Smooth muscle cell (in vitro differentiated cells): ENCODE measurements around the gene CCDC86. TPM values are rescaled to one million over a fixed set of nuclear protein-coding genes. Genes with fewer than 3 reads are reported as not detected.
A peak's percentile ranks its signal among the peaks of the same experiment; 100 is the strongest.

Experiments
- DNase-seq: peaks from one replicate; lab custom pipeline; 2025; ENCODE audit not compliant: unreplicated experiment; lab: John Stamatoyannopoulos, UW
- H2AFZ ChIP-seq: fragments of 200-600 bp; sonication (generic); 2 replicates; pipeline ENCODE4 v1.6.0; 2016; ENCODE audit warnings: antibody characterized with exemption, low read depth, mild to moderate bottlenecking
- H3F3A ChIP-seq: fragments of 200-600 bp; sonication (generic); 2 replicates; pipeline ENCODE4 v1.6.0; 2017; ENCODE audit warnings: antibody characterized with exemption, low read depth
- H3K27ac ChIP-seq: fragments of 200-600 bp; sonication (generic); 2 replicates; pipeline ENCODE4 v1.5.1; 2016; ENCODE audit warnings: low read depth, mild to moderate bottlenecking
- H3K27me3 ChIP-seq: fragments of 200-600 bp; sonication (generic); 2 replicates; pipeline ENCODE4 v1.6.1; 2016; ENCODE audit warnings: low read depth, mild to moderate bottlenecking
- H3K36me3 ChIP-seq: fragments of 200-600 bp; sonication (generic); 2 replicates; pipeline ENCODE4 v1.5.1; 2016; ENCODE audit warnings: low read depth
- H3K4me1 ChIP-seq: fragments of 200-600 bp; sonication (generic); 2 replicates; pipeline ENCODE4 v1.5.1; 2016; ENCODE audit warnings: low read depth
- H3K4me2 ChIP-seq: fragments of 200-600 bp; sonication (generic); 2 replicates; pipeline ENCODE4 v1.6.0; 2016; ENCODE audit warnings: mild to moderate bottlenecking
- H3K4me3 ChIP-seq: fragments of 200-600 bp; sonication (generic); 2 replicates; pipeline ENCODE4 v1.5.1; 2016; ENCODE audit warnings: mild to moderate bottlenecking
- H3K79me2 ChIP-seq: fragments of 200-600 bp; sonication (generic); 2 replicates; pipeline ENCODE4 v1.6.0; 2016; ENCODE audit warnings: low read depth, mild to moderate bottlenecking
- H3K9ac ChIP-seq: fragments of 200-600 bp; sonication (generic); 2 replicates; pipeline ENCODE4 v1.6.0; 2016; ENCODE audit warnings: low read depth
- H3K9me3 ChIP-seq: fragments of 200-600 bp; sonication (generic); replicated peaks from 2 replicates; pipeline ENCODE4 v1.5.1; 2016; ENCODE audit warnings: low read depth
- H4K20me1 ChIP-seq: fragments of 200-600 bp; sonication (generic); 2 replicates; pipeline ENCODE4 v1.6.0; 2016; ENCODE audit warnings: low read depth
- CTCF ChIP-seq: fragments of 200-600 bp; sonication (generic); IDR thresholded peaks from 2 replicates; pipeline ENCODE4 v1.5.1; 2017; ENCODE audit warnings: borderline replicate concordance, mild to moderate bottlenecking, antibody characterized with exemption; ENCODE audit not compliant: insufficient read depth, poor library complexity, severe bottlenecking
- WGBS: methylation state at CpG from one replicate; pipeline ENCODE4 v1.1.7; 2016; ENCODE audit warnings: low lambda C conversion rate; 5-methylcytosine and 5-hydroxymethylcytosine counted together
- polyA plus RNA-seq: library from polyadenylated mRNA; unstranded; fragments of >200 nt; fragmentation: Nextera tagmentation; extraction: Ambion mirVana; gene quantifications from 2 replicates; pipeline ENCODE4 v1.2.1, GENCODE V29; 2016
- total RNA-seq: library from RNA; depleted of rRNA; stranded (reverse); fragments of >200 nt; gene quantifications from 2 replicates; pipeline ENCODE4 v1.2.3, GENCODE V29; 2014

CCDC86 gene
- total and polyA plus RNA-seq, 2 experiments from 2014 or later = 7.5 to 24.2 TPM

- Histone ChIP-seq H3K79me2 (no peaks in the 10 kb centered on the region), H3K9me3 (no peaks in the 10 kb centered on the region), H2AFZ (no peak overlapping the region), H3K4me3 (no peak overlapping the region), H3K9ac (no peak overlapping the region), H4K20me1 (no peaks in the 10 kb centered on the region), H3K4me1 (no peaks in the 10 kb centered on the region), H3K27me3 (peaks cover 5% of the 10 kb centered on the region), H3K36me3 (no peaks in the 10 kb centered on the region), H3K27ac (no peak overlapping the region), H3F3A (no peaks in the 10 kb centered on the region), H3K4me2 (no peak overlapping the region)
- DNase-seq = no peak
- no peak for TF ChIP-seq CTCF
- WGBS = 90% methylated on average over 17 of the region's 17 CpGs
Measured at GRCh38 chr11:60851327-60852104, 9.6 kb downstream of the CCDC86 start.

GRCh38 chr11:60852117-60852981, 10.4 kb downstream of the CCDC86 start:
- no peaks in the 10 kb centered on the region for H3K79me2 ChIP-seq
- H3K4me2 ChIP-seq = no peak overlapping the region
- no peaks in the 10 kb centered on the region for H3K36me3 ChIP-seq
- H2AFZ ChIP-seq = no peak overlapping the region
- peak overlapping the region; percentile 30 for H3K4me3 ChIP-seq
- H3K9ac ChIP-seq = no peak overlapping the region
- TF ChIP-seq CTCF = no peak
- H3K27ac ChIP-seq = no peak overlapping the region
- DNase-seq = no peak
- peaks cover 5% of the 10 kb centered on the region for H3K27me3 ChIP-seq
- H3F3A ChIP-seq = no peaks in the 10 kb centered on the region
- no peaks in the 10 kb centered on the region for H4K20me1 ChIP-seq
- WGBS = 42% methylated on average over 73 of the region's 78 CpGs
- no peaks in the 10 kb centered on the region for H3K4me1 ChIP-seq
- H3K9me3 ChIP-seq = no peaks in the 10 kb centered on the region

- WGBS = 92% methylated on average over 64 of the region's 68 CpGs
- no peak for TF ChIP-seq CTCF
Measured at GRCh38 chr11:60852982-60853950, 11.4 kb downstream of the CCDC86 start.

More at GRCh38 chr11:60852982-60853950, 11.4 kb downstream of the CCDC86 start:
- no peaks in the 10 kb centered on the region for H4K20me1 ChIP-seq
- no peak overlapping the region for H3K4me3 ChIP-seq
- H3K79me2 ChIP-seq = no peaks in the 10 kb centered on the region
- no peak overlapping the region for H3K4me2 ChIP-seq
- H3K36me3 ChIP-seq = no peaks in the 10 kb centered on the region
- H2AFZ ChIP-seq = no peak overlapping the region
- H3K9ac ChIP-seq = no peak overlapping the region
- no peak for DNase-seq
- H3K9me3 ChIP-seq = no peaks in the 10 kb centered on the region
- H3K27me3 ChIP-seq = peaks cover 5% of the 10 kb centered on the region
- no peak overlapping the region for H3K27ac ChIP-seq
- no peaks in the 10 kb centered on the region for H3K4me1 ChIP-seq
- no peaks in the 10 kb centered on the region for H3F3A ChIP-seq
